HG02623 (cell line): ENCODE data around the gene CCT8L2.
"Not testable (repeated sequence)": the region's sequence is repeated elsewhere in the genome, so short reads cannot be mapped to it uniquely, and the experiment has no call there.

Source experiments
- ATAC-seq: cut with Tn5 transposase; IDR thresholded peaks from one replicate; pipeline ENCODE4 v1.9.1; 2021; ENCODE audit warnings: moderate library complexity; ENCODE audit not compliant: unreplicated experiment

The CCT8L2 gene

DNA sequence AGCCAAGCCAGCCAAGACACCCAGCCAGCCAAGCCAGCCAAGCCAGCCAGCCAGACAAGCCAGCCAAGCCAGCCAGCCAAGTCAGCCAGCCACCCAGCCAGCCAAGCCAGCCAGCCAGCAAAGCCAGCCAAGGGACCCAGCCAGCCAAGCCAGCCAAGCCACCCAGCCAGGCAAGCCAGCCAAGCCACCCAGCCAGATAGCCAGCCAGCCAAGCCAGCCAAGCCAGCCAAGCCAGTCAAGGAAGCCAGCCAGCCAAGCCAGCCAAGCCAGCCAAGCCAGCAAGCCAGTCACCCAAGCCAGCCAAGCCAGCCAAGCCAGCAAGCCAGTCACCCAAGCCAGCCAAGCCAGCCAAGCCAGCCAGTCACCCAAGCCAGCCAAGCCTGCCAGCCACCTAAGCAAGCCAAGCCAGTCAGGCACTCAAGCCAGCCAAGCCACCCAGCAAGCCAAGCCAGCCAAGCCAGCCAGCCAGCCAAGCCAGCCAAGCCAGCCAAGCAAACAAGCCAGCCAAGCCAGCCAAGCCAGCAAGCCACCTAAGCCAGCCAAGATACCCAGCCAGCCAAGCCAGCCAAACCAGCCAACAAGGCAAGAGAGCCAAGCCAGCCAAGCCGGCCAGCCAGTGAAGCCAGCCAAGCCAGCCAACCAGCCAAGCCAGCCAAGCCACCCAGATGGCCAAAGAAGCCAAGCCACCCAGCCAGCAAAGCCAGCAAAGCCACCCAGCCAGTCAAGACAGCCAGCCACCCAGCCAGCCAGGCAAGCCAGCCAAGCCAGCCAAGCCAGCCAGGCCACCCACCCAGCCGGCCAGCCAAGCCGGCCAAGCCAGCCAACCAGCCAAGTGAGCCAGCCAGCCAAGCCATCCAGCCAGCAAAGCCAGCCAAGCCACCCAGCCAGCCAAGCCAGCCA is 33.3 kb downstream of the CCT8L2 start:
- ATAC-seq = no peak

DNA sequence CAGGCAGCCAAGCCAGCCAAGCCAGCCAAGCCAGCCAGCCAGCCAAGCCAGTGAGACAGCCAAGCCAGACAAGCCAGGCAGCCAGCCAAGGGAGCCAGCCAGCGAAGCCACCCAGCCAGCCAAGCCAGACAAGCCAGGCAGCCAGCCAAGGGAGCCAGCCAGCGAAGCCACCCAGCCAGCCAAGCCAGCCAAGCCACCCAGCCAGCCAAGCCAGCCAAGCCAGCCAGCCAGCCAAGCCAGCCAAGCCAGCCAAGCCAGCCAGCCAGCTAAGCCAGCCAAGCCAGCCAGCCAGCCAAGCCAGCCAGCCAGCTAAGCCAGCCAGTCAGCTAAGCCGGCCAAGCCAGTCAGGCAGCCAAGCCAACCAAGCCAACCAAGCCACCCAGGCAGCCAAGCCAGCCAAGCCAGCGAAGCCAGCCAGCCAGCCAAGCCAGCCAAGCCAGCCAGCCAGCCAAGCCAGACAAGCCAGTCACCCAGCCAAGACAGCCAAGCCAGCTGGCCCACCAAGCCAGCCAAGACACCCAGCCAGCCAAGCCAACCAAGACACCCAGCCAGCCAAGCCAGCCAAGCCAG is 34.1 kb downstream of the CCT8L2 start:
- not testable (repeated sequence) for ATAC-seq

DNA sequence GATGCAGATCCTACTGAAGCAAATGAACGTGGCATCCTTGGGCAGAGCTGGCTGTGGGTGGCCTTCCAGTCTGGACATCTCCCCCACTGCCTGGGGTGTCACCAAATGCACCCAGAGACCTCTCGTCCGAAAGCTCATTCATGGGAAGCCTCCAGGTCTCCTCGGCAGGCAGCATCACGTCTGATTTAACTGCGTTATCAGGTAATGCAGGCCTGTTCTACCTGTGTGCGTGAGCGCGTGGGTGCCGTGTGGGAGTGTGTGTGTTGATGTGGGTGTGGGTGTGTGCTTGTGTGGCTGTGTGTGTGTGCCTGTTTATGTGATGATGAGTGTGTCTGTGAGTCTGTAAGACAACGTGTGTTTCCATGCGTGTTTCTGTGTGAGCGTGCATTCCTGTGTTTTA is 35.1 kb downstream of the CCT8L2 start:
- ATAC-seq = not testable (repeated sequence)

DNA sequence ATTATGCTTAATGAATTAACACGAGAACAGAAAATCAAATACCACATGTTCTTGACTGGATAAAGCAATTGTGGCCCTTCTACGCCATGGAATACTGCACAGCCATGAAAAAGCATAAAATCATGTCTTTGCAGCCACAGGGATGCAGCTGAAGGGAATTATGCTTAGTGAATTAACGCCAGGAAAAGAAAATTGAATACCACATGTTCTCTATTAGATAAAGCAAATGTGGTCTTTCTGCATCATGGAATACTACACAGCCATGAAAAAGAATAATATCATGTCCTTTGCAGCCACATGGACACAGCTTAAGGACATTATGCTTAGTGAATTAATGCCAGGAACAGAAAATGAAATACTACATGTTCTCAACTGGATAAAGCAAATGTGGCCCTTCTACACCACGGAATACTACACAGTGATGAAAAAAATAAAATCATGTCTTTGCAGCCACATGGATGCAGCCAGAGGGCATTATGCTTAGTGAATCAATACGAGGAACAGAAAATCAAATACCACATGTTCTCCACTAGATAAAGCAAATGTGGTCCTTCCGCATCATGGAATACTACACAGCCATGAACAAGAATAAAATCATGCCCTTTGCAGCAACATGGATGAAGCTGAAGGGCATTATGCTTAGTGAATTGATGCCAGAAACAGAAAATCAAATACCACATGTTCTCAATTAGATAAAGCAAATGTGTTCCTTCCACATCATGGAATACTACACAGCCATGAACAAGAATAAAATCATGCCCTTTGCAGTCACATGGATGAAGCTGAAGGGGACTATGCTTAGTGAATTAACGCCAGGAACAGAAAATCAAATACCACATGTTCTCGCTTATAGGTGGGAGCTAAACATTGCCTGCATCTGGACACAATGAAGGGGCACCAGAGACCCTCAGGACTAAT is 37.3 kb downstream of the CCT8L2 start:
- not testable (repeated sequence) for ATAC-seq

DNA sequence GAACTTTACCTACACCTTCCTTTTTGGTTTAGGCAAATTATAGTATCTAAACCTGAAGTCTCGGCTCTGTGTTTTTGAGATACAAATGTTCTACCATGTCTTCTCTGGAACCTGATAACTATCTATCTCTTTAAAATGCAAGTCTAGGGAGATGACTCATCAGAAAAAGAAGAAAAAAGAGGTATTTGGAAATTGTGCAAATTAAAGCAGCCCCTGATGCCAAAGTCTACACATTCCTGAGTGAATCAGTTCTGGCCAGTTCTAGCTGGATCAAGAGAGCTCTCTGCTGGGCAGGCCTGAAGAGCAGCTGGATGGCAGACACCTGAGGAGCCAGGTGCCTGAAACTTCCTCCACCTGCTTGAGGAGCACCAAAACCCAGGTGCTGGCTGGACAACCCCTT is 49.3 kb downstream of the CCT8L2 start:
- not testable (repeated sequence) for ATAC-seq
